Activated naive CD4-positive, alpha-beta T cell (primary cell): Measurements from ENCODE around the gene DGCR8.
"Not testable (repeated sequence)": the region's sequence is repeated elsewhere in the genome, so short reads cannot be mapped to it uniquely, and the experiment has no call there.

Source experiments
- DNase-seq, 4 experiments: peaks; one replicate each; lab custom pipeline; 2025; lab: John Stamatoyannopoulos, UW

DGCR8 gene

DNA sequence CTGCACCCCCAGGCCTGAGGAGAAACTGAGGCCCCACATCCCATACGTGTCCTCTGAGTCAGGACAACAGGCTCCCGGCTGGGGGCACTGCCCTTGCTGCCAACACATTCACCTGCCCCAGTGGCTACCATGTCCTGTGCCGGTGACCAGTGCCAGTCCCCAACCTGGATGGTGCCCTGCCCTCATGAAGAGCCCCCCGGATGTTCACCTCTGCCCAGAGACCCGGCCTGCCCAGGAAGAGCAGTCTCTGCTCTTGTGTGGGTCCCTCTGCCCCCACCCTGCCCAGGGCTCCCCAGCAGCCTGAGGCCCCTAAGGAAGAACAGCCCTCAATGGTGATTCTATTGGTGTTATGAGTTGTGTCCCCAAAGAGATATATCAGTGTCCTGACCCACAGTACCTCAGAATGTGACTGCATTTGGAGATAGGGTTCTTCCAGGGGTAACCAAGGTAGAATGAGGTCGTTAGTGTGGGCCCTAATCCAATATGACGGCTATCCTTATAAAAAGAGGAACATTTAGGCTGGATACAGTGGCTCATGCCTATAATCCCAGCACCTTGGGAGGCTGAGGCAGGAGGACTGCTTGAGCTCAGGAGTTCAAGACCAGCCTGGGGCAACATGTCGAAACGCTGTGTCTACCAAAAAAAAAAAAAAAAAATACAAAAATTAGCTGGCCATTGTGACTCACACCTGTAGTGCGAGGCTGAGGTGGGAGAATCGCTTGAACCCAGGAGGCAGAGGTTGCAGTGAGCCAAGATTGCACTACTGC, 13.2 kb upstream of the DGCR8 start:
- DNase-seq: no peak

DNA sequence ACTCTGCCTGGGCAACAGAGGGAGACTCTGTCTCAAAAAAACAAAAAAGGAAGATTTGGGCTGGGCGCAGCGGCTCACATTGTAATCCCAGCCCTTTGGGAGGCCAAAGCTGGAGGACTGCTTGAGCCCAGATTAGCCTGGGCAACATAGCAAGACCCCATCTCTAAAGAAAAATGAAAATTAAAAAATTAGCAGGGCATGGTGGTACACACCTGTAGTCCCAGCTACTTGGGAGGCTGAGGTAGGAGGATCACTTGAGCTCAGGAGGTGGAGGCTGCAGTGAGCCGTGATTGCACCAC, 12.7 kb upstream of the DGCR8 start:
- not testable (repeated sequence) for DNase-seq

DNA sequence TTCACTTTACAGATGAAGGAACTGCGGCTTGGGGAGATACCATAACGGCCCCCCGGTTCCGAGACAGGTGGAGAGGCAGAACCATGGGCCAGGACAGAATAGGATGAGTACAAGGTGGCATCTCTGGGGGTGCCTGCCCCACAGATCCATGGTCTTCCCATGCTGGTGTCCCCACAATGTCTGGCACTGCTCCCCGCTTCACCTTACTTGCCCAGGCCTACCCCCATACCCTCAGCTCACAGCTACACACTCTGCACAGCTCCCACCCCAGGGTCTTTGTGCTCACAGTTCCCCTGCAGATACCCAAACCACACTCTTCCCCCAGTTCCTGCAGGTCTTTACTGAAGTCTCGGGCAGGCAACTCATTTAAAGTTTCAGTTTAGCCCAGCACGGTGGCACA, 11.4 kb upstream of the DGCR8 start:
- no peak for DNase-seq

GRCh38 chr22:20069331-20070042, 10.6 kb upstream of the DGCR8 start:
- no peak for DNase-seq

- no peak for DNase-seq
These were observed 8.5 kb upstream of the DGCR8 start for GRCh38 chr22:20071524-20071972.

- DNase-seq: no peak
These were observed 3.3 kb upstream of the DGCR8 start for GRCh38 chr22:20076627-20077172.

DNA sequence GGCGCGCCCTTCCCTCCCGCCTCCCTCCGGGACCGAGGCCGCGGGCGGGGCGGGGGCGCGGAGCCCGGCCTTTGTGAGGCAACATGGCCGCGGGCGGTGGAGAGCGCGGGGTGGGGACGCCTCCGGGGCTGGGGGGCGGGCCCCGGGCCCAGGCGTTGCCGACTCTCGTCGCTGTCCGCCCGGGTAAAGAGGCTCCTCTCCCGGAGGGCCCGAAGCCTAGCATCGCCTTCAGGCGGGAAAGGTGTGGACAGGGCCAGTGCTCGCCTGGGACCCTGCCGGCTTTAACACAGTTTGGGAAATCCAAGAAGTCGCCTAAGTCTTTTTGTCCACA, 369 bp downstream of the DGCR8 start:
- DNase-seq: peak; percentile 37 to 64 (median 42)

- no peak for DNase-seq
These were observed 974 bp downstream of the DGCR8 start for GRCh38 chr22:20080776-20081654.

DNA sequence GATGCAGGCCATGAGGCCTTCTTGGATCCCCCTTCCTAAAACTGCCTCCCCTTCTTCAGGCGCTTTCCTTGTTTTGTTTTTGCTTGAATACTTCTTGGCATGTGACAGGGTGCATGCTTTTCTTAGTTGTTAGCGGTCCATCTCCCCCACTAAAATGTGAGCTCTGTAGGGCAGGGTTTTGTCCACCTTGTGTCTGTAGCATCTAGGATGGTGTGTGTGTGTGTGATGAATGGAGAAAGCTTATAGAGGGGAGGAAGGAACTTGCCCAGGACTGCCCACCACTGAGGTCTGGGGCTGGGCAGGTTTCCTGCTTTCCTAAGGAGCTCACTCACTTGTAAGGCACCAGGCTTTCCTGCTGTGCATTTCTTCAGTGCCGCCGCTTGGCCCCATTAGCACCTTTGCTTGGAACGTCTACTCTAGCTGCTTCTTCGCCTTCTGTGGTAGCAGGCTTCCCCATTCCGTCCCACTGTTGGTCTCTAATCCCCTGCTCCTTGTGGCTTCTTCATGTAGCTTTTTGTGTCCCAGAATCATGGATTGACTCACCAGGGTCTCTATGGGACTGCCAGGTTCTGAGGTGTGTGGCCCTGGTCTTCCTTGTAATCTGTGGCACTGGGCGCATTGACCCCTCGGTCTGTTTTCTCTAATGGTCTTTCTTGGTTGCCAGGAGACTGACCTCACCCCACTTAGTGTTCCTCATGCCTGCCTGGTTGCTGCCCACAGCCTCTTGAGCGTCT, 3.3 kb downstream of the DGCR8 start:
- no peak for DNase-seq

DNA sequence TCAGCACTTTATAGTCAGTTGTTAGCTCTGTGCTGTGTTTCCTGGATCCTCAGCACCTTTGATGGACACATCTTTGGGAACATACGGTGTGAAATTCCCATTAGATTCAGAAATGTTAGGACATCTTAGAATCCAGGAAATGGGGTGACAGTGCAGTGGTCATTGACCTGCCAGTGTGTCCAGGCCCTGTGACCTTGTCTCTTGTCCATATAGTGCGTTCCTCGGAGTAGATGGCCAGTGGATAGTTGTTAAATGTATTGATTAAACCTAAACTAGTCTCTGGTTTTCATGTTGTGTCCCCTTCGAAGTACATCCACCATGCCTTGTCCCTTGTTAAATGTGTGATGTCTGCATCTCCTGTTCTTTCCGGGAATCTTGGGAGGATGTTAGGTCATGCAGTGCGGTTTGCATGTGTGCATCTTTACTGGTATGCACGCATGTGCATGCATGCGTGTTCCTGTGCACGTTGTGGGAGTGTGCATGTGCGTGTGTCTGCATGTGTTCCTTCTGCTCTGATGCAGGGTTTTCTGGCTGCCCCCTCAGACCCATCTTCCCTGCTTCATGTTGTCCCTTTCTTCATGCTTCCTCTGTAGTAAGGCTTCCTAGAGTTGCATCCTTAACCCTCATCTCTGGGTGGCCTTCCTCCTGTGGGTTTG, 4.0 kb downstream of the DGCR8 start:
- DNase-seq: no peak

DNA sequence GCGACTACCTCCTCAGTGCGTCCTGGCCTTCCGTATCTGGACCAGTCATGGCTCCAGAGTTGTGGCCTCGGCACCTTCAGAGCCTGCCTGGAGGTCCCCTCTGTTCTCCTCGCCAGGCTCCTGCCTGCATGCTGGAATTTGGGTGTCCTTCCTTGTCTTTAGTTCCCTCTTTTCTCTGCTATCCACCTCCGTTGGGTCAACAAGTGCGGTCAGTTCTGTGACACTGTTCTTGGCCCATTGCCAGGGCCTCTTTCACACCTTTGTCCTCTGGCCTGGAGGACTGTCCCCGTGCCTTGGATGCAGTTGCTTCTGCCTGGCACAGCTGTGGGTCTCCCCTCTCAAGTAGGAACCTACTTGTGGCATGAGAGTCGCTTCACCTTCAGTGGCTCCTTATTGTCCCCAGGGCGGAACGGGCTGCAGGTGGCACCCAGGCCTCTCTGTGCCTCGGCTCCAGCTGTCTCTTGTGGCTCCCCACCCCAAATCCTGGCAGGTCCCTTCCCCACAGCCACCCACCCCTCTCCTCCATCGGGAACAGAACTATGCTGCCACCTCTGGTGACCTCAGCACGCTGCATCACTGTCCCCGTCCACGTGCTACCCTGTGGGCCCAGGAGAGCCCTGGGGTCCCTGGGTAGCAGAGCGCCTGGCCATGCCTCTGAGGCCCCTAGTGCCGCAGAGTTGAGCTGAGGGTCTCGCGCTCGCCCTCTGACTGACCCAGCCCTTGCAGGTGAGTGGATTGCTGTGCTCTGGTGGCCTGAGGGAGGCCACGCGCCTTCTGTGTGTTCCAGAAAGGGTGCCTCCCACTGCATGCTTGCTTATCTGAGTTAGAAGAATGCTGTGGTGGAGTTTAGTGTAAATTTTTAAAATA, 4.7 kb downstream of the DGCR8 start:
- DNase-seq: no peak

DNA sequence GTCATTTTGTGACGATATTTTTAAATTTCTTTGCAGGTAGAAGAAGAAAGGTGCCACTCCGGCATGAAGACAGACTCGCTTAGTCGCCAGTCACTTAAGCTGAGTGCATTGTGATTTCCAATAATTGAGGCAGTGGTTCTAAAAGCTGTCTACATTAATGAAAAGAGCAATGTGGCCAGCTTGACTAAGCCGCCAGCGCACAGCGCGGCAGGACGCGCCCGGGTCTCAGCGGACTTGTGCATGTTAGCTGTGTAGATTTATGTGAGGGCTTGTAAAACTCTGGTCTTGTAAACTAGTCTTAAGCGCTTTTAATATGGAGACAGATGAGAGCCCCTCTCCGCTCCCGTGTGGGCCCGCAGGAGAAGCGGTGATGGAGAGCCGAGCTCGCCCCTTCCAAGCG, 5.6 kb downstream of the DGCR8 start:
- DNase-seq: no peak

- DNase-seq: no peak
These were observed 6.1 kb downstream of the DGCR8 start for GRCh38 chr22:20086101-20086599.

GRCh38 chr22:20086763-20087162, 6.7 kb downstream of the DGCR8 start:
- no peak for DNase-seq

DNA sequence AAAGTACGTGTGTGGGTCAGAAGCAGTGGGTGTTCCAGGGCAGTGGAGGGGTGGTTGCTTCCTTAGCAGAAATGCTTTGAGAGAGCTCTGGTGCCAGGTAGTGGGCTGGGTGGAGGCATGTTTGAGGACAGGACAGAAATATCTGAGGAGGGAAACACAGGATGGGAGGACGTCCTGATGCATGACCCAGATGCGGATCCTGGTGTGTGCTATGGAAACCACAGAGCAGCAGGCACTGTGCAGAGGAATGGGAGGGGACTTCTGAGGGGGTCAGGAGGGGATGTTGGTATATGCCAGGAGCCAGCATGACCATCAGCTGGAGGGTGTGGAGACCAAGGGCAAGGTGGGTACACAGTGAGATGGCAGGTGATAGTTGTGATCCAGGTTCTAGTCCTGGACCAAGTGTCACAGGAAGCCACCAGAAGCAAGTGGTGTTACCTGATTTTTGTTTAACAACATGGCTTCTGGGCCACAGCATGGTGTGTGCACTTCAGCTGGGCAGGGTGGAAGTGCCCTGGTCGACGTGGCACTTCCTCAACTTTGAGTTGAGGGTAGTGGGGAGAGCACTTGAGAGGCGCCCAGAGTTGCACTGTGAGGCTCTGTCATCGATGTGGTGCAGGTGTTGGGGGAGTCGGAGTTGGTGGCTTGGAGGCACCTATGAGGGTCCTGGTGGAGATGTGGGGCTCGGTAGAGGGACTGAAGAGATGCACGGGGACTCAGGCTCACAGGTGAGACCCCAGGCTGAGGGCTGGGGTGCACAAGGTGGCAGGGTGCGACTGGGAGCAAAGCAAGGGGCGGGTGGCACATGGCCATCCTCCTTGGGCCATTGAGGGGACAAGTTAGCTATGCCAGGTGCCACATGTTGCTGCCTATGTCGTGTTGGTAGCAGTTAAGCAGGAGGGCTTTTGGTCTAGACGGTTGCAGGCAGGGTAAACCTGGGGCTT, 7.5 kb downstream of the DGCR8 start:
- no peak for DNase-seq

GRCh38 chr22:20088263-20088648, 8.2 kb downstream of the DGCR8 start:
- no peak for DNase-seq

- DNase-seq: no peak
These were observed 9.4 kb downstream of the DGCR8 start for GRCh38 chr22:20089226-20089976.

- DNase-seq: no peak
These were observed 10.1 kb downstream of the DGCR8 start for GRCh38 chr22:20089977-20090729.
